Neural progenitor cell (in vitro differentiated cells): Measurements from ENCODE around the gene ACAP2. TPM values are rescaled to one million over a fixed set of nuclear protein-coding genes. Genes with fewer than 3 reads are reported as not detected.

Experiments used
- DNase-seq: peaks from one replicate; pipeline ENCODE4 v3.0.0-alpha.2; 2016; ENCODE audit warnings: low spot score
- H2AFZ ChIP-seq: fragments of 200-600 bp; sonication (generic); replicated peaks from 2 replicates; pipeline ENCODE4 v1.6.1; 2016; ENCODE audit warnings: antibody characterized with exemption
- H3F3A ChIP-seq: fragments of 200-600 bp; sonication (generic); 2 replicates; pipeline ENCODE4 v1.6.1; 2016; ENCODE audit warnings: antibody characterized with exemption, low read depth
- H3K27ac ChIP-seq: fragments of 200-600 bp; sonication (generic); 2 replicates; pipeline ENCODE4 v1.5.1; 2016; ENCODE audit warnings: mild to moderate bottlenecking
- H3K27me3 ChIP-seq: fragments of 200-600 bp; sonication (generic); 2 replicates; pipeline ENCODE4 v1.6.1; 2016; ENCODE audit warnings: mild to moderate bottlenecking, moderate library complexity
- H3K36me3 ChIP-seq: fragments of 200-600 bp; sonication (generic); 2 replicates; pipeline ENCODE4 v1.5.1; 2016
- H3K4me1 ChIP-seq: fragments of 200-600 bp; sonication (generic); 2 replicates; pipeline ENCODE4 v1.6.1; 2016; ENCODE audit warnings: mixed run types
- H3K4me2 ChIP-seq: fragments of 200-600 bp; sonication (generic); 2 replicates; pipeline ENCODE4 v1.6.1; 2016
- H3K4me3 ChIP-seq: fragments of 200-600 bp; sonication (generic); 2 replicates; pipeline ENCODE4 v1.5.1; 2016
- H3K79me2 ChIP-seq: fragments of 200-600 bp; sonication (generic); 2 replicates; pipeline ENCODE4 v1.6.1; 2016; ENCODE audit warnings: low read depth
- H3K9ac ChIP-seq: fragments of 200-600 bp; sonication (generic); 2 replicates; pipeline ENCODE4 v1.6.1; 2016
- H3K9me3 ChIP-seq: fragments of 200-600 bp; sonication (generic); 2 replicates; pipeline ENCODE4 v1.5.1; 2016; ENCODE audit warnings: low read depth
- H4K20me1 ChIP-seq: fragments of 200-600 bp; sonication (generic); 2 replicates; pipeline ENCODE4 v1.6.1; 2016; ENCODE audit warnings: low read depth
- H3K27ac Mint-ChIP-seq: 3 replicates; pipeline ENCODE4 v1.8.0; 2021; ENCODE audit warnings: mixed read lengths
- H3K27me3 Mint-ChIP-seq: 2 replicates; pipeline ENCODE4 v1.8.0; 2022; ENCODE audit warnings: low read depth, mild to moderate bottlenecking, inconsistent platforms, moderate library complexity, mixed read lengths; ENCODE audit not compliant: insufficient read depth
- H3K36me3 Mint-ChIP-seq: 3 replicates; pipeline ENCODE4 v1.8.0; 2021; ENCODE audit warnings: mixed read lengths
- H3K4me1 Mint-ChIP-seq: 3 replicates; pipeline ENCODE4 v1.8.0; 2021; ENCODE audit warnings: mixed read lengths
- H3K4me3 Mint-ChIP-seq: 3 replicates; pipeline ENCODE4 v1.8.0; 2021; ENCODE audit warnings: mild to moderate bottlenecking, moderate library complexity, mixed read lengths
- H3K9me3 Mint-ChIP-seq: 3 replicates; pipeline ENCODE4 v1.8.0; 2020; ENCODE audit warnings: mixed read lengths
- EZH2 ChIP-seq: fragments of 200-600 bp; sonication (generic); IDR thresholded peaks from 2 replicates; pipeline ENCODE4 v1.6.1; 2017; ENCODE audit warnings: antibody characterized with exemption, mild to moderate bottlenecking, moderate library complexity
- EZH2phosphoT487 ChIP-seq: fragments of 200-600 bp; sonication (generic); IDR thresholded peaks from 2 replicates; pipeline ENCODE4 v1.6.1; 2017; ENCODE audit warnings: antibody characterized with exemption
- total RNA-seq: library from RNA; depleted of rRNA; stranded (reverse); fragments of >200 nt; gene quantifications from 2 replicates; pipeline ENCODE4 v1.2.3, GENCODE V29; 2015; ENCODE audit warnings: low replicate concordance
- TF ChIP-seq, protein P1 (sequence below): fragments of 200-600 bp; sonication (generic); IDR thresholded peaks from 2 replicates; pipeline ENCODE4 v1.5.1; 2017; ENCODE audit warnings: antibody characterized with exemption, mild to moderate bottlenecking

Gene ACAP2
- total RNA-seq, 1 donor from 2014 or later: 68.4 TPM

DNA sequence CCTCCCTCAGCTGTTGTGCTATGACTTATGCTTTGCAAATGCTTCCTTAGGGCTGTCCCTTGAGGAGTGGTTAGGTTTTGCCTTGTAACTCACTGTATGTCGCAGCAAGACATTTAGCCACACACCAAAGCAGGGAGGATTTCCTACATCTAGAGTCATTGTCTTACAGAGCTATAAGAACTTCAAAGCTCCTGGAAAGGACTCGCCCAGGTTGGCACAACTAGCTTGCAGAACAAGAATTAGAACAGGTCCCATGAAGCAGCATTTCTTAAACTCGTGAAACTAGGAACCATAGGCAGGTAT, 19.4 kb upstream of the ACAP2 start:
- H3K4me1 Mint-ChIP-seq: peaks cover 6% of the 10 kb centered on the region
- H2AFZ ChIP-seq: no peak overlapping the region
- no peak overlapping the region for H3K27ac Mint-ChIP-seq
- no peaks in the 10 kb centered on the region for H3F3A ChIP-seq
- no peak for DNase-seq
- no peak overlapping the region for H3K4me3 ChIP-seq
- H3K4me3 Mint-ChIP-seq: no peak overlapping the region
- H3K27me3 Mint-ChIP-seq: peaks cover 10% of the 10 kb centered on the region
- TF ChIP-seq, protein P1, sequence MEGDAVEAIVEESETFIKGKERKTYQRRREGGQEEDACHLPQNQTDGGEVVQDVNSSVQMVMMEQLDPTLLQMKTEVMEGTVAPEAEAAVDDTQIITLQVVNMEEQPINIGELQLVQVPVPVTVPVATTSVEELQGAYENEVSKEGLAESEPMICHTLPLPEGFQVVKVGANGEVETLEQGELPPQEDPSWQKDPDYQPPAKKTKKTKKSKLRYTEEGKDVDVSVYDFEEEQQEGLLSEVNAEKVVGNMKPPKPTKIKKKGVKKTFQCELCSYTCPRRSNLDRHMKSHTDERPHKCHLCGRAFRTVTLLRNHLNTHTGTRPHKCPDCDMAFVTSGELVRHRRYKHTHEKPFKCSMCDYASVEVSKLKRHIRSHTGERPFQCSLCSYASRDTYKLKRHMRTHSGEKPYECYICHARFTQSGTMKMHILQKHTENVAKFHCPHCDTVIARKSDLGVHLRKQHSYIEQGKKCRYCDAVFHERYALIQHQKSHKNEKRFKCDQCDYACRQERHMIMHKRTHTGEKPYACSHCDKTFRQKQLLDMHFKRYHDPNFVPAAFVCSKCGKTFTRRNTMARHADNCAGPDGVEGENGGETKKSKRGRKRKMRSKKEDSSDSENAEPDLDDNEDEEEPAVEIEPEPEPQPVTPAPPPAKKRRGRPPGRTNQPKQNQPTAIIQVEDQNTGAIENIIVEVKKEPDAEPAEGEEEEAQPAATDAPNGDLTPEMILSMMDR: no peak
- TF ChIP-seq EZH2: no peak
- no peak for TF ChIP-seq EZH2phosphoT487
- H3K36me3 Mint-ChIP-seq: no peaks in the 10 kb centered on the region
- H3K4me2 ChIP-seq: no peak overlapping the region
- no peaks in the 10 kb centered on the region for H3K9me3 Mint-ChIP-seq
- H3K36me3 ChIP-seq: no peaks in the 10 kb centered on the region
- H3K27ac ChIP-seq: no peak overlapping the region
- no peaks in the 10 kb centered on the region for H3K9me3 ChIP-seq
- H3K4me1 ChIP-seq: no peaks in the 10 kb centered on the region
- no peaks in the 10 kb centered on the region for H3K79me2 ChIP-seq
- H3K27me3 ChIP-seq: no peaks in the 10 kb centered on the region
- no peaks in the 10 kb centered on the region for H4K20me1 ChIP-seq
- H3K9ac ChIP-seq: no peak overlapping the region

DNA sequence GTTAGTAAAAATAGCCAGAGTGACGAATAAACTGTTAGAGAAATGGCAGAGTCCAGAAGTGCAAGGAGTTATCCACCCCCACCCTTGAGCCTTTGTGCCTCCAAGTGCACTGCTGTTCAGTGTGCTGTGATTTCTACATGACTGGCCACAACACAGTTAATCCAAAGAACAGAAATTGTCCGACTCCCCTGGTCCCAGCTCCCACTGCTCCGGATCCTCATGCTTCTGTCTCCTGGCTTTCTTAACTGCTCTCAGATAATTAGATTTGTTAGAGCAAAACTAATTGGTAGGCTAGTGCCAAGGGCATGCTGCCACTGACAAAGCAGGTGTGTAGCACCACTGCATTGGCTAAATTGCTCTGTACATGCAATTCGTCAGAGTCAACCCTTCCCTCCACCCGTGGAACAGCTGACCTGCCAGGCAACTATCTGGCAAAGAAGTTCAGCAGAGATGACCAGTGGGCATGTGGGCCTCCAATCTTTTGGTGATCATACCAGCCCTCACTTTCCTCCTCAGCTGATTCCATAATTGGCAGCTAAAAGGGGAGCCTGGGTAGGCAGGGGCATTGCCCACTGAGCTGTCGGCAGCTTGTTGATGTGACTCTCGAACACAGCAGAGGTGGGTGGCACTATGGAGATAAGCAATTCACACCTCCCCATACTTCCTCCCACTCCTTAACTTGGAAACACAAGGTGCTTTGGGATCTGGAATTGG, 18.9 kb upstream of the ACAP2 start:
- Mint-ChIP-seq H3K4me3 (no peak overlapping the region), H3K27ac (peak overlapping the region; percentile 10), H3K4me1 (peaks cover 6% of the 10 kb centered on the region), H3K9me3 (no peaks in the 10 kb centered on the region), H3K27me3 (peaks cover 10% of the 10 kb centered on the region), H3K36me3 (no peaks in the 10 kb centered on the region)
- no peak for DNase-seq
- no peaks in the 10 kb centered on the region for H4K20me1 ChIP-seq
- TF ChIP-seq, protein P1: no peak
- no peak for TF ChIP-seq EZH2phosphoT487
- no peak for TF ChIP-seq EZH2
- no peak overlapping the region for H2AFZ ChIP-seq
- H3K4me1 ChIP-seq: no peaks in the 10 kb centered on the region
- no peaks in the 10 kb centered on the region for H3K9me3 ChIP-seq
- no peaks in the 10 kb centered on the region for H3F3A ChIP-seq
- H3K4me2 ChIP-seq: no peak overlapping the region
- no peaks in the 10 kb centered on the region for H3K36me3 ChIP-seq
- no peaks in the 10 kb centered on the region for H3K79me2 ChIP-seq
- H3K4me3 ChIP-seq: no peak overlapping the region
- no peak overlapping the region for H3K9ac ChIP-seq
- H3K27ac ChIP-seq: no peak overlapping the region
- H3K27me3 ChIP-seq: no peaks in the 10 kb centered on the region

DNA sequence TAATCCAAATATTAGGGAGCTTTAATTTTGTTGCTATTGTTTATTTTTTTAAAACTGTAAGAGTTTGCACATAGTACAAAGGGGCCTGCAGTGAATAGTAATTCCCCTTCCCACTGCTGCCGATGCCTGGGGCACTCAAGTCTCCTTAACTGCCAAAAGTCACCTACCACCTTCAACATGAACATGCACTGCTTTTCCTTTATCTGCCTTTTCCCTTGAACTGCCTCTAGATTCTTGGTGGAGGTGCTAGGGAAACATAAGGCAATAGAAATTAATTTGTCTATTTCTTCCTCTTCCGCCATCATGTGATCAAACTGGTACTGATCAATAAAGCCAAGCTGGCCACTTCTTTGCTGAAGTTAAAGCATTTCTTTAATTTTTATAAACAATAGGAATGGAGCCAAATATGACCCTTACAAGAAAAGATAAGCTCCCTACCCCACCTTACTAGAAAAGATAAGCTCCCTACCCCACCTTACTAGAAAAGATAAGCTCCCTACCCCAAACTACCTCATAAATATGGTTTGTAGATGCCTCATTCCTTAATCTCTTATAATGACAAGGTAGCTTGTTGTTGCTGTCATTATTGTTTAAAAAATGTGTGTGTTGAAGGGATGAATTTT, 17.4 kb upstream of the ACAP2 start:
- H3K27me3 ChIP-seq: no peaks in the 10 kb centered on the region
- no peak for DNase-seq
- no peak overlapping the region for H3K27ac ChIP-seq
- H3K36me3 ChIP-seq: no peaks in the 10 kb centered on the region
- no peaks in the 10 kb centered on the region for H3K9me3 ChIP-seq
- no peak overlapping the region for H3K4me3 ChIP-seq
- H3K4me1 ChIP-seq: no peaks in the 10 kb centered on the region
- TF ChIP-seq EZH2: no peak
- TF ChIP-seq, protein P1: no peak
- no peak for TF ChIP-seq EZH2phosphoT487
- no peak overlapping the region for H3K4me2 ChIP-seq
- no peak overlapping the region for H3K9ac ChIP-seq
- no peak overlapping the region for H3K4me3 Mint-ChIP-seq
- no peaks in the 10 kb centered on the region for H3K36me3 Mint-ChIP-seq
- no peak overlapping the region for H2AFZ ChIP-seq
- H3K79me2 ChIP-seq: no peaks in the 10 kb centered on the region
- H3F3A ChIP-seq: no peaks in the 10 kb centered on the region
- peaks cover 6% of the 10 kb centered on the region for H3K4me1 Mint-ChIP-seq
- H3K9me3 Mint-ChIP-seq: no peaks in the 10 kb centered on the region
- no peak overlapping the region for H3K27ac Mint-ChIP-seq
- peaks cover 6% of the 10 kb centered on the region for H3K27me3 Mint-ChIP-seq
- no peaks in the 10 kb centered on the region for H4K20me1 ChIP-seq
